GM21367 (cell line): ENCODE results near the gene EMCN.
"Not testable (repeated sequence)": the region's sequence is repeated elsewhere in the genome, so short reads cannot be mapped to it uniquely, and the experiment has no call there.

Source experiments
- ATAC-seq: cut with Tn5 transposase; IDR thresholded peaks from one replicate; pipeline ENCODE4 v1.9.1; 2021; ENCODE audit not compliant: unreplicated experiment

The EMCN gene, protein sequence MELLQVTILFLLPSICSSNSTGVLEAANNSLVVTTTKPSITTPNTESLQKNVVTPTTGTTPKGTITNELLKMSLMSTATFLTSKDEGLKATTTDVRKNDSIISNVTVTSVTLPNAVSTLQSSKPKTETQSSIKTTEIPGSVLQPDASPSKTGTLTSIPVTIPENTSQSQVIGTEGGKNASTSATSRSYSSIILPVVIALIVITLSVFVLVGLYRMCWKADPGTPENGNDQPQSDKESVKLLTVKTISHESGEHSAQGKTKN

DNA sequence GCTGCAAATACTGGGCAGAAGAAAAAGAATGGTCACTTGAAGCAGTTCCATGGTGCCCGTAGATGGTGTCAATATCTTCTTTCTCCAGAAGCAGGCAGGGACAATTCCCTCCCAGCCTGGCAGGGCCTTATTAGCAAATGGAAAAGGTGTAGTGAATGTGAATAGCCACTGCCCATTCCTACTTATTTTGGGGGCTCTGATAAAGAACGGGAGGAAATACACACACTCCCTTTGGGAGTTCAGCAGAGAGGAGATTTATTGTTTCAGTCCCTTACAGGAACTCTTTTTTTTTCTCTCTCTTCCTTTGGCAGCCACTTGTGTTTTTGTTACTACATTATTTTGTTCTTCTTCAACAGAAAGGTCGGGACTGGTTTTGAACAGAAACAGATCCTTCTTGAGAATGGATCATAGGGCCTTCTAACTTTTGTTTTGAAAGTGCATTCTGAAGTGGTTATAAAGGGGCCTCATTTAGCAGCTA is at the start of gene EMCN:
EMCN (minus strand) TSS at position 159 of the 478 bp plus-strand sequence; CDS start at position 51, 108 bp downstream.
- no peak for ATAC-seq

DNA sequence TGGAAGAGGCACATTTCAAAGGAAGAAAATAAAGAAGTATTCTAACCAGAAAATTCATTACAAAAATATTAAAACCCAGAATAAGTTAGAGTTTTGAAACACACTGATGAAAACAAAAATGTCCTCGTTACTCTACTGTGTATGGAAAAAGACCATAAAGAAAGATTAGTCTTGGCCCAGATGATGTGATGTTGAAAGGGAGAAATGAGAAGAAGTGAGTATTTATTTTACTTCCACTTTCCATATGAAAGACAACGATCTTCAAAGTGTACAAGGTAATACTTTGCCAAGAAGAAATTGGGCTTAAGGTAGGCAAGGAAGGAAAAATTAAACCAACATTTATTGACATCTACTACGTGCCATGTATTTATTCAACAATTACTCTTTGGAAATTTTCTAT is 48.6 kb upstream of the EMCN start:
- ATAC-seq: no peak

DNA sequence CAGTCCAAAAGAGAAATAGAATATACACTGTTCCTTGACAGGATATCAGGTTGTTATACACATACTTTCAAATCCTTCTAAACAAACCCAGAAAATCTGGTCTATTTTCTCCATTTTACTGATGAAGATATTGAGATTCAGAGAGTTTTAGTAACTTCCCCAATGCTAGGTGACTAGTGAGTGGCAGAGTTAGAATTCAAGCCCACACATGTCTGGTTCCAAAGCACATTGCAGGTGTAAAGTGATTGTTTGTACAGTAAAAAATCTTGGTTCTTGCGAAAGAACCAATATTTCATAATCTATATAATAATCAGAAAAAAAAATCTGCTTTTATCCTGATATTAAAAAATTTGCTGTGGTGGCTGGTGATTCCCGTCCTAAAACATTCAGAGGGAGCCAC is 39.5 kb upstream of the EMCN start:
- ATAC-seq: no peak

DNA sequence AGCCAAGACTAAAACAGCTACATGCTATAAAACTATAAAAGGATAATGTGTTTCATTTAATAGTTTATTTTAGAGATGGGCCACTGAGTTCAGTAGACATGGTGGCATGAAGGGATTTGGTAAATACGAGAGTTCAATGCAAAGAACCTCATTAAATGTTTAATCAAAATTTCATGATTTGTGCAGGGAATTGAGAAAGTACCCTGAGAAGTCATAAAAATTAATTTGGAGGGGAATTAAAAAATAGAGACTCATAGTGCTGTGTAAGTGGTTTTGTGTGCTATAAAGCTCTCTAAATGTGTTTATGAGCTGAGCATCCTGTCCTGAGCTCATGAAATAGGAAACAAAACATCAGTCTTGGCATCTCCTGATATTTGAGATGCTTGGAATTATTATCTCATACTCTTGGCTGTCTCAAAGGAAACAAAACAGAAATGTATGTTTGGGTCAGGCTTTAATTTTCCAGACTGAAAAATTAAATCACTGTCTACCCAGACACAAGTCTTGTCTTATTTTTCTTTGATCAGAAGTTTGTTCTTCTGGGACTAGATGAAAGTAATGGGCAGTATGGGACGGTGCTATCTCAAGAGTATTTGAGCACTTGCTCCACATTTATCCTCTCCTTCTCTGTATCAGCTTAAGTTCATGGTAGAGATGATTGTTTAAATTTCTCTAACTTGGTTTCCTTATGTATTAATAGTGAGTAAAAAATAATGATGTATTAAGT is 38.0 kb upstream of the EMCN start:
- ATAC-seq: no peak

DNA sequence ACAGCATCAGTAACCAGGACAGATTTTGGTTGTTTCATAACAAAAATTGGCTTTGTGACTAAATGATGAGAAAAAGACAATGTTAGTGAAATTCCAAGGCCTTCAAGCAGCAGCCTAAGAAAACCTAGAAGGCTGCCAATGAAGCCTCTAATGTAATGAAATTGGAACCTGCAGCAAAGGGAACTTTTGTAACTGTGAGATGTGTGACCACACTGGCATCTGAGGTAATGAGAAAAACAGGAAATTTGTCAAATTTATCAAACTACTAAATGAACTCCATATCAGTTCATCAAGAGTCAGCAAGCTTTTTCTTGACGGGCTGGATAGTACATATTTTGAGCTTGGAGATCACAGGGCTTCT is 30.4 kb upstream of the EMCN start:
- ATAC-seq: no peak

DNA sequence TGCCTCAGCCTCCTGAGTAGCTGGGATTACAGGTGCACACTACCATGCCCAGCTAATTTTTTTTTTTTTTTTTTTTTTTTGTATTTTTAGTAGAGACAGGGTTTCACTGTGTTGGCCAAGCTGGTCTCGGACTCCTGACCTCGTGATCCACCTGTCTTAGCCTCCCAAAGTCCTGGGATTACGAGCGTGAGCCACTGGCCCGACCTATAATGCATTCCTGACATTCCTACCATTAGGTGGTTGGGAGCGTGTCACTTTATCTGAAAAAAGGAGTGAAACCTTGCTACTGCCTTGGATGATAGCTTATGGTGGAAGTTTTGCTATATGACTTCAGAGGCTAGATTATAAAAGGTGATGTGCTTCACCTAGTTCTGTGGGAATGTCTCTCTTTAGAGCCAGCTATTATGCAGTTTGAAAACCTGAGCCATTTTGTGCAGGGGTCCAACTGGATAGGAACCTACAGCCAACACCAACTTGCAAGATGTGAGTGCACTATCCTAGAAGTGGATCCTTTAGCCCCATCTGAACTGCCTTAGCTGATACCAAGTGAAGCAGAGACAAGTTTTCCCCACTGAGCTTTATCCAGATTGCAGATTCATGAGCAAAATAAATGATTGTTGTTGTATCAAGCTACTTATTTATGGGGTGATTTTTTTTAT is 29.8 kb upstream of the EMCN start:
- ATAC-seq: no peak

DNA sequence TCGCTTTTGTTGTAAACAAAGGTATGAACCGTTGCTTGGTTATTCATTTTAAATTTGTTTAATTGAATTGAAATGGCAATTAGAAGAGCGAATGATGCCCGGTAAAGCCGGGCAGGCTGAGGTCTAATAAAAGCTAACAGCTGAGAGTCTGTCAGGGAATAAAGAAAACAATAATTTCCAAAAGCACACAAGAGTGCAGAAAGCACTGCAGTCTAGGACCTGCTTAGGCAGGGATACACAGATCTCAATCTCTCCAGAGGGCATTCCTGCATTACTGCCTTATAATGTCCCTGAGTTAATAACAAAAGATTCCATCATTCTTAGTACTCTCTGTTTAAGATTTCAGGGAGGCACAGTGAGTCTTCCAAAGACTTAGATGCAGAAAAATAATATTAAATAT is 27.6 kb upstream of the EMCN start:
- no peak for ATAC-seq

DNA sequence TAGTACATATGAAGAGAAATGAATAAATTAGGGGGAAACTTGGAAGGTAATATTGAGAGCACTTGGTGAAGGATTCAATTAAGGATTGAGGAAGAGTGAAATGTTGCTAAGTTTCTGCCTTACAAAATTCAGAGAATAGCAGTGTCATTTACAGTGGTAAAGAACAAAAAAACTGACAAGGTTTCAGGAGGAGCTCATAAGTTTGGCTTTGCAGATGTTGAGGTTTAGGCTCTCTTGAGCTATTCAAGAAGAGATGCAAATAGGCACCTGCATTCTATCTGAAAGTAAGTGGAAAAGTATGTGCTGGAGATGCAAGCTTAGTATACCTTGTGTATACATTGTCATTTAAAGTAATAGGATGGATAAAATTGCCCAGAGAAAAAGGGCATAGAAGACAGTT is 22.3 kb upstream of the EMCN start:
- no peak for ATAC-seq

DNA sequence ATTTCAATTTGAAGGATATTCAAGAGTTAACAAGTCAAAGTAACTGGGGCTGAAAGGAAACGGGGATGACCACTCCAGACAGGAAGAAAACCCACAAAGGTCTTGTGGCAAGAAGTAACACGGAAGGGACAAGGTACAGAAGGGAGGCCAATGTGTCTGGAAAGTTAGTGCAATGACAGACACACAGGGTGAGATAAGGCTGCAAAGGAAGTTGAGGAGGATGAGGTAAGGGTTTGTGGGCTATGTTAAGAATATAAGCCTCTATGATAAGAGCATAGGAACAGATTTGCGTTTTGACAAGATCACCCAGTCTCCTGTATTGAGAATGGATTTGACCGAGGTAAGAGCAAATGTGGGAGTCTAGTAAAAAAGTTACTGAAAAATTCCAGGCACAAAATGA is 21.9 kb upstream of the EMCN start:
- ATAC-seq: no peak

DNA sequence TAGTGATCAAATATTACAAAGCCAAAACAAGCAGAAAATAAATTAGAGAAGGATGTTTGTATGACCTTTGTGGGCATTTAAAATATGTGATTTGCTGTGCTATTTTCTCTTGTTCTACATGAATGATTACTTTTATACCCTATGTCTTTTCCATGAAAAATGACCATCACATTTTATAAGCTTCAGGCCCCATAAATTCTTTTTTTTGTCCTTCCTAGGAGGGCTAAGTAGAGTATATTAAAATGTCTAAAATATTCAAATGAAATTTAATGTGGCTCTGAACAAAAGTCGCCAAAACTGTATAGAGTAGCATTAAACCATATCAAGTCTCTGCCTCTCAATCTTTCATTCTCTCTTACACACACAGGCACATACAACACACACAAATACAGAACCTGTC is 15.9 kb upstream of the EMCN start:
- ATAC-seq: no peak

DNA sequence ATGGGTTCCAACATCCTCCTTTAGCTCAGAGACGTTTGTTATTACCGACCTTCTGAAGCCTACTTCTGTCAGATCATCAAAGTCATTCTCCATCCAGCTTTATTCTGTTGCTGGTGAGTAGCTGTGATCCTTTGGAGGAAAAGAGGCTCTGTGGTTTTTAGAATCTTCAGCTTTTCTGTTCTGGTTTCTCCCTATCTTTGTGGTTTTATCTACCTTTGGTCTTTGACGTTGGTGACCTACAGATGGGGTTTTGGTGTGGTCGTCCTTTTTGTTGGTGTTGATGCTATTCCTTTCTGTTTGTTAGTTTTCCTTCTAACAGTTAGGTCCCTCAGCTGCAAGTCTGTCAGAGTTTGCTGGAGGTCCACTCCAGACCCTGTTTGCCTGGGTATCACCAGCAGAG is 12.3 kb upstream of the EMCN start:
- not testable (repeated sequence) for ATAC-seq

DNA sequence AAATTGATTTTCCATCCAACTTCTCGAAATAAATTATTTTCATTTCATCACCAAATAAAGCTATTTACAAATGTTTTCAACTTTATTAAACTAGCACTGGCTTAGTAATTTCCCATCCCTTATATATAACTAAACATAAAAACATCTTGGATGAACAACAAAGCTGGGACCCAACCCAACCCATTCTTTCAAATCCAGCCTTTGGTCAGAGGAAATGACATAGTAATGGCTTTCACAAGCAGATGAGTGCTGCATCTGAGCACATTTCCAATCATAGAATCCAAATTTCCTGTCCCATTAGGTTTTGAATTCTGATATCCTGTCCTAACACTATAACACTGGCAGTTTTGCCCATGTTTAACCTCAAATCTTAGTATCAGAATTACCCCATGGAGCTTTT is 7.9 kb upstream of the EMCN start:
- ATAC-seq: no peak

DNA sequence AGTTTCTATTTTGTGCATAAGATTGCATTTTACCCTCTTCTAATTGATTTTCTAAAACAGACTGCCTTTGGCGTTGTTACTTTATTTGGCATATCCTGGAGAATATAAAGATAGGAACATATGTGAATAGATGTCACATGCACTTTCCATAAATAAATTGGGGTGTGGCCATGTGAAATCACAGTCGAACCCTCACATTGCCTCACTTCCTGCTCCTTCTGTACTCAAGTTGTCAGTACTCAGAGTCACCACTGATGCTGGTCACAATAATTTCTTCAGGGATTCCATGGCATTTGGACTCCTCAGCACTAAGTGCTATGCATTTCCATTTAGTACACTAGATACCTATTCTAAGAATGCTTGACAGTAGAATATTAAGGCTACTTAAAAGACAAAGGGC is 1.4 kb upstream of the EMCN start:
- no peak for ATAC-seq

DNA sequence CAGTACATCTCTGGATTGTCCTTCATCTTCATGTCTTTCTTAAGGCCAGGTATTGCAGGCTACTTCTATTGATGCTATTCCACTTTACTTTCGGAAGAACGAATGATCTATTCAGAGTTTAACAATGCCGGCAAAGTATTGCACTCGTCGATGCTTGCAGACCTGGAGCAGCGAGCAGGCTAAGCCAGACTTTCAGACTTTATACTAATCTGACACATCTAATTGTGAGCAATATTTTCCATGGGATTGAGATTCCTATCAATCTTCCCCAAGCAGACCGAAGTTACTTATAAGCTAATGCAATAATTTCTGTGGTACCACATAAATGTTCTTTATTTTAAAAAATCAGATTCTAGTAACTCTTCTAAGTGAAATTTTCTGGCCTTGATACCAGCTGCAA is 1.6 kb downstream of the EMCN start:
- no peak for ATAC-seq

DNA sequence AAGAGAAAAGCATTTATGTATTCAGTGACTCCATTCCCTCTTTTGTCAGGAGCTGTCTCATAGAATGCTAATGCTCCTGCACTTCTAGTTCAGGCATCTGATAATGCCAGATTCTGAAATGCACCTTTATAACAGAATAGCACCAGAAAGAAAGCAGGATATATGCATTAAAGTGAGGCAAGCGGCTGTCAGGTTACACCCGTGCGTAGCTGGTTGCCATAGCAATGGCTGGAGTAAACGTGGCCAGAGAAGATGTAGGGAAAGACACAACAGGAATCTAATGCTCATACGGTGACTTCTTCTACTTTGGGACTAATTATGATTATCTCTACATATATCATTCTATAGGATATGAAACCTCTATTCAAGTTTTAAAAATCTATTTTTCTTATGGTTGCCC is 5.9 kb downstream of the EMCN start:
- no peak for ATAC-seq

DNA sequence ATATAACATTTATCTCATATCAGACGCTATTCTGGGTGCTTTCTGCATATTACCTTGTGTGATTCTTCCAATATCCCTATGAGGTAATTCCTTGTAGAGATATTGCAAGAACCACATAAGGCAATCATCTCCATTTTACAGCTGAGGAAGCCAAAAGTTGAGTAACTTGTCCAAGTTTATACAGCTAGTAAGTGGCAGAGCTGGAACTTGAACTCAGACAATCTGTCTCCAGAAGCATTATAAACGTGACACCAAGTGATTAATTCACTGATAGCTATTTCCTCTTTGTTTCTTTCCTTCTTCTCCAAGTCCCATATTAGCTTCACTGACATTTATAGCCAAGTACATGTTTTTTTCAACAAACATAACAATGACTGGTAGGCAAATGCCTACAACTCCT is 7.3 kb downstream of the EMCN start:
- ATAC-seq: no peak

DNA sequence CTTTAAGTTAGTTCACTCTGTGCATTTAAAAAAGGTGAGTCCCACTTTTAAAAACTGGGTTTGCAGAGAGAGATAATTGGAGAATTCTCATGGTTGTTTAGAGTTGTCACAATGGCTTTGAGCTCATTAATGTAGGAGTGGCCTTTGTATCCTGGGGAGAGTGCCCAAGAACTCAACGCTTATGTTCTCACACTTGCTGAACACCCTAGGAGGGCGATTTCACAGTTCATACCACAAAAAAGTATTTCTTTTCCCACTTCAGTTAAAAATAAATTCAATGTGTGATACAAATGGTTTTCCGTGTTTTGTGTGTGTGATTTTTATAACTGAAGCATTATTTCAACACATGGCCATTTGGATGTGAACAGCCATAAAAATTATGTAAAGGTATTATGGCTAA is 8.4 kb downstream of the EMCN start:
- no peak for ATAC-seq

DNA sequence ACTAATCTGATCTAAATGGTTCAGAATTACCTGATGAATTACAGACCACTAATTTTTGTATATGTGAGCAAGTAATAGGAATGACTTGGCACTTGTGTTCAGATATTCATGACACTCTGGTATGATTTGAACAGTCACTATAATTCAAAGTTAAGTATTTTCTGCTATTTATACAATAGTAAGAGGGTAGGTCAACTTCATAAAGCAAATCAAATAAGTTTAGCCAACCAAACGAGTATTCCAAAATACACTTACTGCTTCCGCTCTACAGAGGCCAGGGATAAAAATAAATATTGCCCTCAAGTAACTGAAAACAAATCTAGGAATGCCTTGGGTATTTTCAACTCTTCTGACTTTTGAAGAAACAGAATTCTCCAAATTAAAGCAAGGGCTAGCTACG is 9.1 kb downstream of the EMCN start:
- ATAC-seq: no peak

DNA sequence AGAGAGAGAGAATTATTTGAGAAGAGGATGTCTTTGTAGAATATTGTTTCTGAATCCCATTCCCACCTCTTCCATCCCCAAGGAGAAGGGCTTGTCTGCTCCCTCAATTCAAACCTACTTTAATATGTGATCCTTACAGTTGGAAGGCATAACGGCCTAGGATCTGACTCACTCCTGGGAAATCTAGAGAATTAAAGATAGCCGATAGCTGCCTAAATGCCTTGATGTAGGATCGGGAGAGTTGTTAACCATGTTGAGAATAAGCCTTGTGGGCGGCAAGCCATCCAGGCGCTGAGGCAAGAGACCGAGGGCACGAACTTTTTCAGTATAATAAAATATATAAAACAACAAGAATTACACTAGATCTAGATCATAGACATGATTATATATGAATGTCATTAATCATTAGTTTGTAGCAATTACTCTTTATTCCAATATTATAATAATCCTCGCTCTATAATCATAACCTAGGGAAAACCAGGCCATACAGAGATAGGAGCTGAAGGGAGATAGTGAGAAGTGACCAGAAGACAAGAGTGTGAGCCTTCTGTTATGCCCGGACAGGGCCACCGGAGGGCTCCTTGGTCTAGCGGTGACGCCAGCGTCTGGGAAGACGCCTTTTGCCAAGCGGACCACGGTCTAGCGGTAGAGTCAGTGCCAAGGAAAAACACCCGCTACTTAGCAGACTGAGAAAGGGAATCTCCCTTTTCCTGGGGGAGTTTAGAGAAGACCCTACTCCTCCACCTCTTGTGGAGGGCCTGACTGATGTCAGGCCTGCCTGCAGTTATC is 13.5 kb downstream of the EMCN start:
- ATAC-seq: no peak

DNA sequence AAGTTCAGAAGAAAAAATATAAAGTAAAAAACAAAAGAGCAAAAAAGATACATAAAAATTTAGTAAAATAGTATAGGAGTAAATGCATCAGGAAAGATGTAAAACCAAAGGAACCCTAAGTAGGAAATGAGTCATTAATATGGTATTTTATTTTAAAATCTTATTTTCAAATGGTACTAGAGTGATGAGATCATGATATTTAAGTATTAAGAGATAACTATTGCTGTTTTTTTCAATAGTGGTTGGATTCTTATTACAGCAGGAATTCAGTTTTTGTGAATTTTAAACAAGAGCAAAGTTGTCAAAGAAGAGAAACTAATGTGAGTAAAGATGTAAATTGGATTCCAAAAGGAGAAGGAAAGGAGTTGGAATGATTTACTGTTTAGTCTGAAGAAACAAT is 20.0 kb downstream of the EMCN start:
- no peak for ATAC-seq

DNA sequence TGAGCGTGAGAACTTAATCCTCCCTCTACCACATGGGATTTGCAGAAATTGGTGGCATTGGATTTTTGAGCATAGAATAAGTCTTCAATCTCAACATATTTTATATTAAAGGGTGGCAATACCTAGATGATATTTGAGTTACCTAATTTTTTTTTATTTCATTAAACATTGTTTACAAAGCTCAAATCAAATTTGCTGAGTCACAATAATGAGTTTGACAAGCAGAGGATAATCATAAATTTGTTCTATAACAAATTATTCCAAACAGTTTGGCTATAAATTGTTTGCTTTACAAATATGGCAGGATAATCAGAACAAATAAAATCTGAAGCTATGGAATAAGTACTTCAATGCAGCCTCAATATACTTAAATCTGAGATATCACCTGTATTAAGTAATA is 22.7 kb downstream of the EMCN start:
- no peak for ATAC-seq

DNA sequence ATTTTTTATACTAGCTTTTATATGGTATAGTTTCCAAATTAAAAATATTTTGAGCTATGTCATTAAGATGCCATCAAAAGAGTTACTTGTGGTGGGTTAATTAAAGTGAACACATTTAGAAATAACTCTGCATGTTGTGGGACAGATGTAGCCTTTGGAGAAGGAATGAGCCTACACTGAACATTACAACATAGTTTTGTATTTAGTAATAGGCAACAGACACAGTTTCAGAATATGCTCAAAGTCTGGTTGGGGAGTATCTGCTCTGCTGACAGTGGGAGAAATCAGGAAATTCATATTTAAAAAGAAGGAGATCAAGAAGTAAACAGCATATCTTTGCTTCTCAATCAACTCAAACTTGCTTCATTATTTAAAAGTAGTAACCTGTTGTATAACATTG is 23.7 kb downstream of the EMCN start:
- no peak for ATAC-seq
